A549 (cell line): ENCODE results near the gene TMEM60. TPM values are rescaled to one million over a fixed set of nuclear protein-coding genes. Genes with fewer than 3 reads are reported as not detected.

Experiments
- ATAC-seq, 2 experiments: fragments of 200-7000 bp in 1 of 2; fragments of >200 bp in 1 of 2; cut with Nextera tagmentation in 1 of 2; cut with Tn5 transposase in 1 of 2; 3 replicates each; pipeline versions ENCODE4 v1.8.0 to v1.9.1; 2018 to 2020; ENCODE audit warnings: mild to moderate bottlenecking in 1 of 2, moderate library complexity in 1 of 2
- CTCF ChIA-PET: fragments of 300-600 bp; sonication (Branson Sonifier 250); formaldehyde crosslinking; extraction: SDS; loops from one replicate; lab custom pipeline; 2021; ENCODE audit warnings: antibody characterized with exemption, inconsistent platforms; lab: Yijun Ruan, JAX
- POLR2A ChIA-PET: fragments of 350-600 bp; formaldehyde crosslinking; extraction: SDS; loops from one replicate; lab custom pipeline; 2021; ENCODE audit warnings: antibody characterized with exemption, inconsistent platforms; lab: Yijun Ruan, JAX
- DNase-seq, 2 experiments: peaks; one replicate each; pipeline versions ENCODE4 v3.0.0 to v3.0.0-alpha.2; 2011 to 2016; ENCODE audit warnings: low read depth in 1 of 2, low spot score in 1 of 2
- FAIRE-seq: peaks from 2 replicates; lab custom pipeline; 2011; peaks lifted over from hg19 to GRCh38; lab: Jason Lieb, UNC
- H3K27ac ChIP-seq, 2 experiments: fragments of >200 bp; sonication (Bioruptor Twin); formaldehyde crosslinking; 3 replicates each; pipeline ENCODE4 v1.5.1; 2016 to 2017
- H3K4me1 ChIP-seq: fragments of >200 bp; sonication (Bioruptor Twin); formaldehyde crosslinking; 3 replicates; pipeline ENCODE4 v1.6.1; 2016
- H3K4me2 ChIP-seq: fragments of >200 bp; sonication (Bioruptor Twin); formaldehyde crosslinking; 3 replicates; pipeline ENCODE4 v1.6.1; 2016
- H3K4me3 ChIP-seq: fragments of >200 bp; sonication (Bioruptor Twin); formaldehyde crosslinking; 3 replicates; pipeline ENCODE4 v1.5.1; 2016
- H3K9me3 ChIP-seq: fragments of >200 bp; sonication (Bioruptor Twin); formaldehyde crosslinking; 3 replicates; pipeline ENCODE4 v1.6.1; 2016
- CEBPB ChIP-seq, 2 experiments: fragments of >200 bp in 1 of 2; sonication (Bioruptor Twin) in 1 of 2; formaldehyde crosslinking in 1 of 2; IDR thresholded peaks; 2 replicates each; pipeline ENCODE4 v1.6.1; 2012 to 2016
- CHD2 ChIP-seq: fragments of 150-350 bp; IDR thresholded peaks from 2 replicates; pipeline ENCODE4 v1.6.1; 2014; ENCODE audit warnings: low read length; ENCODE audit not compliant: partially characterized antibody
- EHF ChIP-seq: fragments of 250-450 bp; sonication (Bioruptor Pico); IDR thresholded peaks from 2 replicates; pipeline ENCODE4 v1.5.0; 2020; ENCODE audit warnings: mild to moderate bottlenecking
- HDAC2 ChIP-seq: fragments of 200-600 bp; sonication (generic); IDR thresholded peaks from 2 replicates; pipeline ENCODE4 v1.6.1; 2016
- HES2 ChIP-seq: fragments of >200 bp; sonication (Bioruptor Twin); formaldehyde crosslinking; IDR thresholded peaks from 2 replicates; pipeline ENCODE4 v1.6.1; 2016
- HEYL ChIP-seq: fragments of 250-450 bp; sonication (Bioruptor Pico); IDR thresholded peaks from 2 replicates; pipeline ENCODE4 v1.8.0; 2021; ENCODE audit warnings: mild to moderate bottlenecking, moderate library complexity
- HOXB13 ChIP-seq: fragments of 250-450 bp; sonication (Bioruptor Pico); IDR thresholded peaks from 2 replicates; pipeline ENCODE4 v1.5.0; 2020; ENCODE audit warnings: low read depth, mild to moderate bottlenecking, moderate library complexity
- HOXB5 ChIP-seq: fragments of 250-450 bp; sonication (Bioruptor Pico); IDR thresholded peaks from 2 replicates; pipeline ENCODE4 v1.5.0; 2020; ENCODE audit warnings: mild to moderate bottlenecking, moderate library complexity
- JUNB ChIP-seq: fragments of >200 bp; sonication (Bioruptor Twin); formaldehyde crosslinking; IDR thresholded peaks from 2 replicates; pipeline ENCODE4 v1.6.1; 2016
- MYC ChIP-seq: IDR thresholded peaks from 2 replicates; pipeline ENCODE4 v1.6.1; 2012; ENCODE audit warnings: mild to moderate bottlenecking, inconsistent platforms, low read length, improper control_type of control experiment, borderline replicate concordance
- NFE2L2 ChIP-seq: fragments of 150-350 bp; conservative IDR thresholded peaks from 2 replicates; pipeline ENCODE4 v1.6.1; 2014; ENCODE audit warnings: low read length
- NPAS2 ChIP-seq: fragments of 250-450 bp; sonication (Bioruptor Pico); IDR thresholded peaks from 2 replicates; pipeline ENCODE4 v1.8.0; 2022; ENCODE audit warnings: mild to moderate bottlenecking, moderate library complexity, borderline replicate concordance
- NR3C1 ChIP-seq: fragments of >200 bp; sonication (Bioruptor Twin); formaldehyde crosslinking; IDR thresholded peaks from 3 replicates; pipeline ENCODE4 v1.6.1; 2017
- PHF8 ChIP-seq: fragments of 200-600 bp; sonication (generic); IDR thresholded peaks from 2 replicates; pipeline ENCODE4 v1.6.1; 2016; ENCODE audit warnings: low read depth, mild to moderate bottlenecking, antibody characterized with exemption, moderate library complexity, borderline replicate concordance
- POLR2AphosphoS2 ChIP-seq: conservative IDR thresholded peaks from 2 replicates; pipeline ENCODE4 v1.6.1; 2012; ENCODE audit warnings: low read length, improper control_type of control experiment, inconsistent platforms
- RAD21 ChIP-seq, 2 experiments: fragments of >200 bp in 1 of 2; sonication (Bioruptor Twin) in 1 of 2; formaldehyde crosslinking in 1 of 2; IDR thresholded peaks in 1 of 2; conservative IDR thresholded peaks in 1 of 2; 2 replicates in 1 of 2; 3 replicates in 1 of 2; pipeline ENCODE4 v1.6.1; 2012 to 2018; ENCODE audit warnings: inconsistent platforms in 1 of 2
- RCOR1 ChIP-seq: fragments of 150-350 bp; IDR thresholded peaks from 2 replicates; pipeline ENCODE4 v1.6.1; 2014; ENCODE audit warnings: antibody characterized with exemption, low read length, low read depth
- RNF2 ChIP-seq: fragments of 200-600 bp; sonication (generic); IDR thresholded peaks from 2 replicates; pipeline ENCODE4 v1.6.1; 2016; ENCODE audit warnings: low read depth, mild to moderate bottlenecking, antibody characterized with exemption, moderate library complexity, borderline replicate concordance
- SMC3 ChIP-seq: fragments of >200 bp; sonication (Bioruptor Twin); formaldehyde crosslinking; IDR thresholded peaks from 3 replicates; pipeline ENCODE4 v1.6.1; 2018; ENCODE audit warnings: inconsistent platforms
- SREBF2 ChIP-seq: fragments of 450-650 bp; IDR thresholded peaks from 2 replicates; pipeline ENCODE4 v1.6.1; 2014; ENCODE audit warnings: mild to moderate bottlenecking, moderate library complexity
- USF2 ChIP-seq: fragments of 450-650 bp; IDR thresholded peaks from 2 replicates; pipeline ENCODE4 v1.6.1; 2014; ENCODE audit warnings: antibody characterized with exemption
- ZC3H11A ChIP-seq: fragments of 450-650 bp; IDR thresholded peaks from 2 replicates; pipeline ENCODE4 v1.6.1; 2014; ENCODE audit warnings: antibody characterized with exemption, mild to moderate bottlenecking
- ZFP36 ChIP-seq: fragments of 450-650 bp; IDR thresholded peaks from 2 replicates; pipeline ENCODE4 v1.6.1; 2014; ENCODE audit warnings: borderline replicate concordance; ENCODE audit not compliant: partially characterized antibody
- WGBS: methylation state at CpG from one replicate; pipeline ENCODE4 v1.1.6; 2017; ENCODE audit errors: missing lambda C conversion rate; 5-methylcytosine and 5-hydroxymethylcytosine counted together
- polyA plus RNA-seq, 4 experiments: library from polyadenylated mRNA; depleted of rRNA in 3 of 4; stranded (reverse); fragments of >200 nt; fragmentation: RNase III in 1 of 4; extraction: RNeasy Plus Mini Kit Qiagen cat#74134 plus additional on column Dnase treatment in 1 of 4; gene quantifications; 2 replicates in 3 of 4; 3 replicates in 1 of 4; pipeline ENCODE4 v1.2.3, GENCODE V29; 2011 to 2017
- TF ChIP-seq, protein P1 (sequence below): fragments of 250-450 bp; sonication (Bioruptor Pico); IDR thresholded peaks from 2 replicates; pipeline ENCODE4 v1.5.0; 2020; ENCODE audit warnings: low read depth, mild to moderate bottlenecking, moderate library complexity
- TF ChIP-seq, protein P2 (sequence below): fragments of >200 bp; sonication (Bioruptor Twin); formaldehyde crosslinking; IDR thresholded peaks from 3 replicates; pipeline ENCODE4 v1.6.1; 2016
- TF ChIP-seq, protein P3 (sequence below): IDR thresholded peaks from 2 replicates; pipeline ENCODE4 v1.6.1; 2012
- TF ChIP-seq, protein P4 (sequence below): IDR thresholded peaks from 2 replicates; pipeline ENCODE4 v1.6.1; 2012; ENCODE audit warnings: low read depth, borderline replicate concordance
- TF ChIP-seq, protein P5 (sequence below): fragments of 250-450 bp; sonication (Bioruptor Pico); IDR thresholded peaks from 2 replicates; pipeline ENCODE4 v1.5.0; 2021; ENCODE audit warnings: mild to moderate bottlenecking, moderate library complexity, borderline replicate concordance

TMEM60 gene
- polyA plus RNA-seq, 2 of the 4 experiments (the other 2 are of a cell fraction): 33.8 to 54.7 TPM

DNA sequence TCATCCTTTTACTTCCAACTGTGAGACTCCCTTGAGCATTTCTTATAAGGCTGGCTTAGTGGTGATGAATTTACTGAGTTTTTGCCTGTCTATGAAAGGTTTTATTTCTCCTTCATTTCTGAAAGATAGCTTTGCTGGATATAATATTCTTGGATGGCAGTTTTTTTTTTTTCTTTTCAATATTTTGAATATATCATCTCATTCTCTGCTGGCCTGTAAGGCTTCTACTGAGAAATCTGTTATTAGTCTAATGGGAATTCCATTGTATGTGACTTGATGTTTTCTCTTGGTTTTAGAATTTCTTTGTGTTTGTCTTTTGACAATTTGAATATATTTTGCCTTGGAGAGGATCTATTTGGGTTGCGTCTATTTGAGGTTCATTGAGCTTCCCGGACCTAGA, 22.7 kb upstream of the TMEM60 start:
- H3K27ac ChIP-seq: no peak overlapping the region
- TF ChIP-seq EHF (CRISPR knock-in tag): no peak
- TF ChIP-seq JUNB: no peak
- TF ChIP-seq ZC3H11A: no peak
- TF ChIP-seq SREBF2: no peak
- TF ChIP-seq USF2: no peak
- TF ChIP-seq NR3C1: no peak
- no peak for TF ChIP-seq NFE2L2
- no peak for TF ChIP-seq RNF2
- TF ChIP-seq, protein P1, sequence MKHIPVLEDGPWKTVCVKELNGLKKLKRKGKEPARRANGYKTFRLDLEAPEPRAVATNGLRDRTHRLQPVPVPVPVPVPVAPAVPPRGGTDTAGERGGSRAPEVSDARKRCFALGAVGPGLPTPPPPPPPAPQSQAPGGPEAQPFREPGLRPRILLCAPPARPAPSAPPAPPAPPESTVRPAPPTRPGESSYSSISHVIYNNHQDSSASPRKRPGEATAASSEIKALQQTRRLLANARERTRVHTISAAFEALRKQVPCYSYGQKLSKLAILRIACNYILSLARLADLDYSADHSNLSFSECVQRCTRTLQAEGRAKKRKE (CRISPR knock-in tag): no peak
- no peak for TF ChIP-seq HOXB13
- TF ChIP-seq, protein P2, sequence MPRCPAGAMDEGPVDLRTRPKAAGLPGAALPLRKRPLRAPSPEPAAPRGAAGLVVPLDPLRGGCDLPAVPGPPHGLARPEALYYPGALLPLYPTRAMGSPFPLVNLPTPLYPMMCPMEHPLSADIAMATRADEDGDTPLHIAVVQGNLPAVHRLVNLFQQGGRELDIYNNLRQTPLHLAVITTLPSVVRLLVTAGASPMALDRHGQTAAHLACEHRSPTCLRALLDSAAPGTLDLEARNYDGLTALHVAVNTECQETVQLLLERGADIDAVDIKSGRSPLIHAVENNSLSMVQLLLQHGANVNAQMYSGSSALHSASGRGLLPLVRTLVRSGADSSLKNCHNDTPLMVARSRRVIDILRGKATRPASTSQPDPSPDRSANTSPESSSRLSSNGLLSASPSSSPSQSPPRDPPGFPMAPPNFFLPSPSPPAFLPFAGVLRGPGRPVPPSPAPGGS: no peak
- TF ChIP-seq, protein P3, sequence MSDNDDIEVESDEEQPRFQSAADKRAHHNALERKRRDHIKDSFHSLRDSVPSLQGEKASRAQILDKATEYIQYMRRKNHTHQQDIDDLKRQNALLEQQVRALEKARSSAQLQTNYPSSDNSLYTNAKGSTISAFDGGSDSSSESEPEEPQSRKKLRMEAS: no peak
- TF ChIP-seq HDAC2: no peak
- TF ChIP-seq NPAS2 (CRISPR knock-in tag): no peak
- TF ChIP-seq RAD21 (conservative IDR thresholded peaks at IDR 0.05 in 1 of 2, IDR thresholded peaks at IDR 0.05 in 1 of 2): no peak
- TF ChIP-seq CHD2: no peak
- TF ChIP-seq ZFP36: no peak
- TF ChIP-seq HEYL (CRISPR knock-in tag): no peak
- TF ChIP-seq POLR2AphosphoS2: no peak
- TF ChIP-seq, all 56 proteins: peak for 0
- Histone ChIP-seq H3K4me2 (no peak overlapping the region), H3K4me3 (no peak overlapping the region), H3K4me1 (no peaks in the 10 kb centered on the region), H3K9me3 (peaks cover 36% of the 10 kb centered on the region)
- no peak for ATAC-seq
- 92% methylated on average over 2 of the region's 2 CpGs for WGBS
- DNase-seq: no peak
- ChIA-PET POLR2A (no interaction called here), CTCF (interaction anchor here (1.0 to 1.8 kb wide), 3 partner anchors 12 to 22 kb away, joined by 3 to 4 read pairs (median 3); partner anchors contain the start of genes PHTF2 and TMEM60)
- no peak for FAIRE-seq

- no peak overlapping the region for H3K4me3 ChIP-seq
- ChIA-PET POLR2A (no interaction called here), CTCF (no interaction called here)
- ATAC-seq: no peak
- no peak for FAIRE-seq
- TF ChIP-seq RNF2: no peak
- no peak for TF ChIP-seq SMC3
- no peak for TF ChIP-seq HES2
- no peak for TF ChIP-seq CEBPB (IDR thresholded peaks at IDR 0.05)
- TF ChIP-seq, protein P4, sequence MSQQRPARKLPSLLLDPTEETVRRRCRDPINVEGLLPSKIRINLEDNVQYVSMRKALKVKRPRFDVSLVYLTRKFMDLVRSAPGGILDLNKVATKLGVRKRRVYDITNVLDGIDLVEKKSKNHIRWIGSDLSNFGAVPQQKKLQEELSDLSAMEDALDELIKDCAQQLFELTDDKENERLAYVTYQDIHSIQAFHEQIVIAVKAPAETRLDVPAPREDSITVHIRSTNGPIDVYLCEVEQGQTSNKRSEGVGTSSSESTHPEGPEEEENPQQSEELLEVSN: no peak
- TF ChIP-seq RCOR1: no peak
- TF ChIP-seq MYC: no peak
- no peak for TF ChIP-seq JUNB
- TF ChIP-seq RAD21 (conservative IDR thresholded peaks at IDR 0.05 in 1 of 2, IDR thresholded peaks at IDR 0.05 in 1 of 2): no peak
- no peak for TF ChIP-seq HEYL (CRISPR knock-in tag)
- no peak for TF ChIP-seq NFE2L2
- TF ChIP-seq NPAS2 (CRISPR knock-in tag): no peak
- TF ChIP-seq HOXB5: no peak
- TF ChIP-seq PHF8: no peak
- TF ChIP-seq, protein P5, sequence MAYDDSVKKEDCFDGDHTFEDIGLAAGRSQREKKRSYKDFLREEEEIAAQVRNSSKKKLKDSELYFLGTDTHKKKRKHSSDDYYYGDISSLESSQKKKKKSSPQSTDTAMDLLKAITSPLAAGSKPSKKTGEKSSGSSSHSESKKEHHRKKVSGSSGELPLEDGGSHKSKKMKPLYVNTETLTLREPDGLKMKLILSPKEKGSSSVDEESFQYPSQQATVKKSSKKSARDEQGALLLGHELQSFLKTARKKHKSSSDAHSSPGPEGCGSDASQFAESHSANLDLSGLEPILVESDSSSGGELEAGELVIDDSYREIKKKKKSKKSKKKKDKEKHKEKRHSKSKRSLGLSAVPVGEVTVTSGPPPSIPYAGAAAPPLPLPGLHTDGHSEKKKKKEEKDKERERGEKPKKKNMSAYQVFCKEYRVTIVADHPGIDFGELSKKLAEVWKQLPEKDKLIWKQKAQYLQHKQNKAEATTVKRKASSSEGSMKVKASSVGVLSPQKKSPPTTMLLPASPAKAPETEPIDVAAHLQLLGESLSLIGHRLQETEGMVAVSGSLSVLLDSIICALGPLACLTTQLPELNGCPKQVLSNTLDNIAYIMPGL: no peak
- TF ChIP-seq, all 56 proteins: peak for 0
- no peak overlapping the region for H3K4me2 ChIP-seq
- H3K27ac ChIP-seq: no peak overlapping the region
- no peak for DNase-seq
- no peaks in the 10 kb centered on the region for H3K4me1 ChIP-seq
- H3K9me3 ChIP-seq: peaks cover 36% of the 10 kb centered on the region
Measured at GRCh38 chr7:77819021-77819420, 20.8 kb upstream of the TMEM60 start.
